Measurements from ENCODE around the gene EPHB3. TPM values are rescaled to one million over a fixed set of nuclear protein-coding genes. Genes with fewer than 3 reads are reported as not detected.

Gene EPHB3
- total and polyA plus RNA-seq, 2 of the 4 experiments (the other 2 are of a cell fraction): 0.72 to 2.9 TPM

DNA sequence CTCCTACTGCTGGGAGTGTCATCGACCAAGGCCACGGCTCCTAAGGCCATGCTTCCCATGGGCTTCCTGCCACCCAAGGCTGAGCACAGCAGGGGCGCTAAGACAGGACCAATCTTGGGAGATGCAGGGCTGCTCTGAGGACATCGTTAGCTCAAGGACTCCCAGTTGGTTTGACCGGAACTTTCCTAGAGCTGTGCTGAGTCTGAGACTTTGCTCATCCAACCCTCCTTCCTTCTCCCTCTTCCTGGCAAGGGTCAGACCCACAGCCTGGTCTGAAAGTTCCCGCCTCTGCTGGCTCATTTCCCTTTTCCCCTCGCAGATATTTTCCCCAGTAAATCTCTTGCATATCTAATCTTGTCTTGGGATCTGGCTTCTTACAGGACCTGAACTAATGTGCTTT is 57.2 kb downstream of the EPHB3 start:
- Histone ChIP-seq H2AK9ac (replicated peaks; ENCODE audit: low read depth, low read length, poor library complexity) (no peak overlapping the region), H3K14ac (replicated peaks; ENCODE audit: low read depth, low read length) (no peak overlapping the region), H2AK5ac (ENCODE audit: low read depth, low read length) (no peak overlapping the region), H4K8ac (ENCODE audit: low read depth in 2 of 2, low read length in 2 of 2) (no peak overlapping the region), H3K9ac (ENCODE audit: low read depth, low read length) (no peak overlapping the region), H3K9me3 (ENCODE audit: control insufficient read depth, insufficient read depth, low read length) (no peaks in the 10 kb centered on the region), H3K4me3 (ENCODE audit: insufficient read depth, low read depth, low read length) (no peak overlapping the region), H4K5ac (ENCODE audit: low read depth, low read length) (no peak overlapping the region), H2BK20ac (ENCODE audit: low read depth, low read length) (no peak overlapping the region), H3K9me1 (ENCODE audit: insufficient read depth, low read length) (no peaks in the 10 kb centered on the region), H3K56ac (ENCODE audit: extremely low read depth, insufficient read depth, low read length) (no peak overlapping the region), H2AFZ (replicated peaks; ENCODE audit: low read length, poor library complexity) (no peak overlapping the region), H4K20me1 (ENCODE audit: insufficient read depth, low read length) (no peaks in the 10 kb centered on the region), H3K4me2 (ENCODE audit: low read depth, low read length) (no peak overlapping the region), H3K79me1 (ENCODE audit: low read depth in 1 of 2, low read length in 2 of 2) (no peaks in the 10 kb centered on the region), H3K27ac (ENCODE audit: insufficient read depth, low read length) (no peak overlapping the region), H2BK5ac (ENCODE audit: low read depth, low read length, poor library complexity, severe bottlenecking) (no peak overlapping the region), H4K91ac (ENCODE audit: insufficient read depth, low read depth, low read length) (no peak overlapping the region), H3K36me3 (ENCODE audit: control insufficient read depth, insufficient read depth, low read length) (no peaks in the 10 kb centered on the region), H3K4me1 (ENCODE audit: control insufficient read depth, insufficient read depth, low read length) (peaks cover 4% of the 10 kb centered on the region; the same call in 1 of the 2 replicates), H2BK15ac (ENCODE audit: low read depth, low read length) (no peak overlapping the region), H3K23ac (ENCODE audit: low read depth, low read length) (no peak overlapping the region), H3K4ac (ENCODE audit: low read depth, low read length) (no peak overlapping the region), H3K18ac (ENCODE audit: low read depth, low read length) (no peak overlapping the region), H3K27me3 (ENCODE audit: control insufficient read depth, insufficient read depth, low read length) (peaks cover 31% of the 10 kb centered on the region), H2BK120ac (ENCODE audit: low read depth, low read length) (no peak overlapping the region)
- DNase-seq (no peak), ATAC-seq (ENCODE audit: low read depth) (no peak)
- no peak for TF ChIP-seq RCOR1 (IDR thresholded peaks at IDR 0.05; ENCODE audit: insufficient replicate concordance, low read length)
- no peak for TF ChIP-seq CHD1 (IDR thresholded peaks at IDR 0.05; ENCODE audit: low read depth, low read length)
- no peak for TF ChIP-seq RAD21 (IDR thresholded peaks at IDR 0.05; ENCODE audit: low read length)
- TF ChIP-seq SMC3 (IDR thresholded peaks at IDR 0.05; ENCODE audit: low read depth, low read length): no peak
- TF ChIP-seq, protein P1, sequence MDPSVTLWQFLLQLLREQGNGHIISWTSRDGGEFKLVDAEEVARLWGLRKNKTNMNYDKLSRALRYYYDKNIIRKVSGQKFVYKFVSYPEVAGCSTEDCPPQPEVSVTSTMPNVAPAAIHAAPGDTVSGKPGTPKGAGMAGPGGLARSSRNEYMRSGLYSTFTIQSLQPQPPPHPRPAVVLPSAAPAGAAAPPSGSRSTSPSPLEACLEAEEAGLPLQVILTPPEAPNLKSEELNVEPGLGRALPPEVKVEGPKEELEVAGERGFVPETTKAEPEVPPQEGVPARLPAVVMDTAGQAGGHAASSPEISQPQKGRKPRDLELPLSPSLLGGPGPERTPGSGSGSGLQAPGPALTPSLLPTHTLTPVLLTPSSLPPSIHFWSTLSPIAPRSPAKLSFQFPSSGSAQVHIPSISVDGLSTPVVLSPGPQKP (IDR thresholded peaks at IDR 0.05; ENCODE audit: borderline replicate concordance, low read depth, low read length): no peak
- no peak for TF ChIP-seq BHLHE40 (IDR thresholded peaks at IDR 0.05; ENCODE audit: low read depth, low read length)
- TF ChIP-seq NFE2L2 (IDR thresholded peaks at IDR 0.05; ENCODE audit: low read depth, low read length): no peak
- TF ChIP-seq RFX5 (IDR thresholded peaks at IDR 0.05; ENCODE audit: low read depth, low read length): no peak
- no peak for TF ChIP-seq MAFK (IDR thresholded peaks at IDR 0.05; ENCODE audit: low read depth, low read length)
- TF ChIP-seq CEBPB (IDR thresholded peaks at IDR 0.05; ENCODE audit: low read depth, low read length): no peak
- TF ChIP-seq MXI1 (IDR thresholded peaks at IDR 0.05; ENCODE audit: borderline replicate concordance, low read depth, low read length): no peak
- TF ChIP-seq POLR2A (IDR thresholded peaks at IDR 0.05; ENCODE audit: low read depth, low read length): no peak
- no peak for TF ChIP-seq MAZ (IDR thresholded peaks at IDR 0.05; ENCODE audit: borderline replicate concordance, low read depth, low read length)
- TF ChIP-seq CTCF (conservative IDR thresholded peaks at IDR 0.05; ENCODE audit: low read depth, low read length): no peak
- no peak for TF ChIP-seq USF2 (IDR thresholded peaks at IDR 0.05; ENCODE audit: low read depth, low read length)
- TF ChIP-seq FOS (IDR thresholded peaks at IDR 0.05; ENCODE audit: low read depth, low read length): no peak
- no TSS peak for BruUV-seq (replicated peaks)
- intact Hi-C loops (cut with micrococcal nuclease) (no loop called here), in situ Hi-C loops (cut with MboI; ENCODE audit: low sequenced_read_pairs) (no loop called here), dilution Hi-C loops (cut with HindIII; ENCODE audit: low sequenced_read_pairs, unreplicated experiment) (no loop called here)
- 80% methylated on average over 2 of the region's 7 CpGs; no CpG with 5 or more reads in 1 of the 2 experiments for WGBS, 2 experiments (ENCODE audit: extremely low coverage in 2 of 2, insufficient read length in 1 of 2)
- ChIA-PET CTCF (no interaction called here), POLR2A (ENCODE audit: unreplicated experiment) (no interaction called here)
